Activated CD4-positive, CD25-positive, alpha-beta regulatory T cell treated with anti-CD3 and anti-CD28 coated beads, Interleukin-2, amount 50 U/mL, for 16 hours (primary cell): Measurements from ENCODE around the gene ALB.
"Not testable (repeated sequence)": the region's sequence is repeated elsewhere in the genome, so short reads cannot be mapped to it uniquely, and the experiment has no call there.

Experiments
- DNase-seq: peaks from one replicate; pipeline ENCODE4 v3.0.0-alpha.2; 2020; ENCODE audit warnings: low read depth, low spot score

ALB gene

DNA sequence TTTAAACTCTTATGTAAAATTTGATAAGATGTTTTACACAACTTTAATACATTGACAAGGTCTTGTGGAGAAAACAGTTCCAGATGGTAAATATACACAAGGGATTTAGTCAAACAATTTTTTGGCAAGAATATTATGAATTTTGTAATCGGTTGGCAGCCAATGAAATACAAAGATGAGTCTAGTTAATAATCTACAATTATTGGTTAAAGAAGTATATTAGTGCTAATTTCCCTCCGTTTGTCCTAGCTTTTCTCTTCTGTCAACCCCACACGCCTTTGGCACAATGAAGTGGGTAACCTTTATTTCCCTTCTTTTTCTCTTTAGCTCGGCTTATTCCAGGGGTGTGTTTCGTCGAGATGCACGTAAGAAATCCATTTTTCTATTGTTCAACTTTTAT lies at the start of gene ALB:
Gene ALB (plus strand): TSS at position 246 of the 400 bp plus-strand sequence. CDS start 41 bp downstream, at position 287.
- no peak for DNase-seq

DNA sequence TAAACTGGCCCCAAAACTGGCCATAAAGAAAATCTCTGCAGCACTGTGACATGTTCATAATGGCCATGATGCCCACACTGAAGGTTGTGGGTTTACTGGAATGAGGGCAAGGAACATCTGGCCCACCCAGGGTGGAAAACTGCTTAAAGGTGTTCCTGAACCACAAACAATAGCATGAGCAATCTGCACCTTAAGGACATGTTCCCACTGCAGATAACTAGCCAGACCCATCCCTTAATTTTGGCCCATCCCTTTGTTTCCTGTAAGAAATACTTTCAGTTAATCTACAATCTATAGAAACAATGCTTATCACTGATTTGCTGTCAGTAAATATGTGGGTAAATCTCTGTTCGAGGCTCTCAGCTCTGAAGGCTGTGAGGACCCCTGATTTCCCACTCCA lies 46.9 kb upstream of the ALB start:
- DNase-seq, result not testable (repeated sequence)

DNA sequence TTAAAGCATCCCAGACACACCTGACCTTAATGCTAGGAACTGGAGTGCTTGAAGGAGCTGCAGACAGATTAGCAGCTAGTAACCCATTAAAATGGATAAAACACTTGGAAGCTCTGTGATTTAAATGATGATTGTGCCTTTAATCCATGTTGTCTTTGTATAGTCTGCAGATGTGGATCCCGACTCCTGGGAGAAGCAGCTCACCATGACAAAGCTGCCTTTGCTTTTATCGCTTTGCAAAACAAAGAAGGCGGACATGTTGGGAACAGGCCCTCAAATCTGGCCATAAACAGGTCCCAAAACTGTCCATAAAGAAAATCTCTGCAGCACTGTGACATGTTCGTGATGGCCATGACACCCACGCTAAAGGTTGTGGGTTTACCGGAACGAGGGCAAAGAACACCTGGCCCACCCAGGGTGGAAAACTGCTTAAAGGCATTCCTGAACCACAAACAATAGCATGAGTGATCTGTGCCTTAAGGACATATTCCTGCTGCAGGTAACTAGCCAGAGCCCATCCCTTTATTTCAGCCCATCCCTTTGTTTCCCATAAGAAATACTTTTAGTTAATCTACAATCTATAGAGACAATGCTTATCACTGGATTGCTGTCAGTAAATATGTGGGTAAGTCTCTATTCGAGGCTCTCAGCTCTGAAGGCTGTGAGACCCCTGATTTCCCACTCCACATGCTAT lies 34.4 kb upstream of the ALB start:
- DNase-seq, result not testable (repeated sequence)

DNA sequence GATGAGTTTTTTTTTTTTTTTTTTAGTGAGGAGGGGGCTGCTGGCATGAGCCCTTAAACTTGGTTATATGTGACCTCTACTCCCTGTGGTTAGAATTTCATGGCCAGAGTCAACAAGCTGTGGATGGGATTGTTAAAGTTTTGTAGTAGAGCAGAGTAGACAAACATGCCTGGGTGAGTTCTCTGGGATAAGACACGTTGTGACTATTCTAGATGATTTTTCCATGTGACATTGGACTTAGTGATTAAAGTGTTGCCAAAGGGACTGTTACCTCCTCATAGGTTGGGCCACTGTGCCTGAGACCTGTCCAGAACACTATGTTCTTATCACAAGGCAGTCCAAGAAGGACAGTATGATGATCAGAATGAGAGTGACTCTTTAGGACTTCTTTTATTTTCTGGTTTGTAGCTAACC lies 28.8 kb upstream of the ALB start:
- DNase-seq, result no peak

DNA sequence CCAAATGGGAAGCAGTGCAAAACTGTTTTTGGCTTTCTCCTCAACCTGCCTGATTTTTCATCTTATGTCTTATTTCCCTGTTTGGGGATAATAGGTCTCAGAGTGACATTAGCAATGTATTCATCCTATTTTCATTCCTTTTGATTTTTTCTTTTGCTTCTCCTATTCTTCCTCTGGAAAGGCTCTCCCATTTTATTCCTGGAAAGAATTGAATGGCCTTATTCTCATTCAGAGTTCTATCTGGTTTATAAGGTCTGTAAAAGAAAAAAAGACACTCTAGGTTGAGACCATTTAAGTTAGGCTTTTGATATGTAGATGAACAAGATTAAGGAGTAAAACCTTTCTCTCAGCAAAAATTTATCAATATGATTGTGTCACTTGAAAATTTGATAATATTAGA lies 27.8 kb upstream of the ALB start:
- no peak for DNase-seq

DNA sequence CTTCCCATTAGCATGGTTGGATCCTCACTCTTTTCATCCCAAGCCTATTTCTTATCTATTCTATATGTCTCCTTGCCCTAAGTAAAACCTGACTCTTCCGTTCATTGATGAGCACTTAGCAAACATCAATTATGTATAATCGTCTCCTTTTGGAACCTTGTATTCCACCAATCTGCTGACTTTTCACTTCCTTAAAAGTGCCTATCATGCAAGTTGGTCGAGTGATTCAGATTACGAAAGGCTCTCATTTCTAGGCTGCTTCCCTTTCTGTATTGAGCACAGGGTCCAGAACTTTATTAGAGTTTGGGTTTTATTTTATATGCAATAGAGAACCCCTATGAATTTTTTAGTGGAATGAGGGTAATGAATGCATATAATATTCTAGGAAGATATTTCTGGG lies 27.1 kb upstream of the ALB start:
- DNase-seq, result no peak

DNA sequence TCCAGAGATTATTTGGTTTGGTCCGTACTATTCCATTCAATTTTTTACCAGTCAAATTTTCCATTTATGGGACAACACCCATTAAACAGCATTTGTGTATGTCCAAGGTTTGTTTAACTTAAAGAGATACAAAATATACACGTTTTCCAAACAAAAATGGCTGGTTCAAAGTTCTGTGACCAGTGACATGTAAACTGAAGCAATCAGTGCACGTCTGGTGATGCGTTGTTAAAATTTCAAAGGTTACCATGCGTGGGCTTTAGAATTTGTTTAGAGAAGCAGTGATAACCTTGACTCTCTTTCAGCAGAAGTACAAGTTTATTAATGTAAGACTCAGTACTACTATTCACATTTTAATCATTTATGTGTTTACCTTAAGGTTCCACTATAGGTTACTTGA lies 25.2 kb upstream of the ALB start:
- DNase-seq, result no peak

DNA sequence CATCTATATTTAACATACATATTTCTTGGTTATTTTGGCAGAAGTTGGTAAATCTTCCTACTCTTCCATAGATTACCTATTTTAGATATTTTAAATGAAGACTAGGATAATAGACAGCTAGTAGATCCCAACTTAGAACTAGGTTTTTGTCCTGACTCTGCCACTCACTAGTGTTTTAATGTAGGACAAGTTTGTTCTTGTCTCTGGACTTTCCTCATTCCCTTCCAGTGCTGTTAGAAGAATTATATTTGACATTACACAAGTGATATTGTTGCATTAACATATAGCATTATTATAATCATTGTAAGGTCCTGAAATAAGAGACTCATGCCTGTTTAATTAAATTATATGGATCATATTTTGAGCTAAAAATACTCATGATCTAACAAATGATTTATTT lies 24.1 kb upstream of the ALB start:
- no peak for DNase-seq

DNA sequence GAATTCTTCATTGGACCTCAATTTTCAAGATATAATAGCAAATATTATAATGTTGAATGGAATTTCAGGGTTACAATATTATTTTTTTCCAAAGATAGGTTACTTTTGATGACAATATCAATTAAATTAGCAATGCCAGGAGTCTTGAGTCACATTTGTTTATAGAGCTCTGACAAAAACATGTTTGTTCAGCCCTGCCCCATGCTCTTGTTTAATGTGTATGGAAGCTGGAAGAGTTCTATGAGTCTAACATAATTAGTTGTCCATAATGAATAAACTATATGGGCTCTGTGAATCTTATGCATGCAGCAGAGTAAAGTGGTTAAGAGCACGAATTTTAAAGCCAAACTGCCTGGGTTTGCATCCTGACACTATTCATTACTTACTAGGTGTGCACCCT lies 22.9 kb upstream of the ALB start:
- DNase-seq, result no peak

DNA sequence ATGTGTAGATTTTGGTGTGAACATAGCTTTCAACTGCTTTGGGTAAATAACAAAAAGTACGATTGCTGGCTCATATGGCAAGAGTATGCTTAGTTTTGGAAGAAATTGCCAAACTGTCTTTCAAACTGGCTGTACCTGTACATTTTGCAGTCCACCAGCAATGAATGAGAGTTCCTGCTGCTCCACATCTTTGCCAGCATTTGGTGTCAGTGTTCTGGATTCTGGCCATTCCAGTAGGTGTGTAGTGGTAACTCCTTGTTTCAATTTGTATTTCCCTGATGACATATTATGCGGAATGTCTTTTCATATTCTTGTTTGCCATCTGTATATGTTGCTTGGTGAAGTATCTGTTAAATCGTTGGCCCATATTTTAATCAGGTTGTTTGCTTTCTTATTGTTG lies 20.6 kb upstream of the ALB start:
- DNase-seq, result no peak

DNA sequence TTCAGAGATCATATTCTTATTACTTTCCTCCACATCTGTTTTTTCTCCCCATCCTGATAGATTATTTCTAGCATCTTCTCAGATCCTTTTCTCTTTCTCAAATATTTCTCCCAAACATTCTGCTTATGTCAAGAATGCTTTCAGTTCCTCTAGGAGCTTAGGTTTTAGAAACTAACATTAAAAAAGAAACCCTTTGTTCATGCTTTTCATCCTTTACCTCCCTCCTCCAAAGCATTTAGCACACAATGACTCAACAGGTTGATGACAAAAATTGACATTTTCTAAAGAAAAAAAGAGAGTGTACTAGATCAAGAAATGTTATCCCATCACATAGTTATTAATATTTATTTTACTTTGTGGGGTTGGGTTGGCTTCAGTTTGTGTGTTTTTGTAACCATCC lies 16.5 kb upstream of the ALB start:
- no peak for DNase-seq

DNA sequence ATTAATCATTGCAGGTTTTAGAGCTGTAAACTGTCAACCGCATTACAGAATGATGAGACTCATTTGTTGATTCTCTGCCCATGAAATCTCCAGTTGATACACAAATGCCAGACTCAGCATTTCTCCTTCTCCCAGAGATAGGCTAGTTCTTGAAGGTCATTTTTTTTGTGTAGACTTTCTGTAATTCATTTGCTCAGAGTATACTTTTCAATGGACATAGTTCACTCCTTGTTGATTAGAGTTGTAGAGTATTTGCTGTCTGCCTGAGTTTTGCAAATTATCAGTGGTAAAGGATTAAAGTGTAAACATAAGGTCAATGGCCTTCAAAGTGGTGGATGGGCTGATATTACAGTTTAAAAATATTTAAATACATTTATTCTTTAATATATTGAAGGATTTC lies 15.2 kb upstream of the ALB start:
- no peak for DNase-seq

DNA sequence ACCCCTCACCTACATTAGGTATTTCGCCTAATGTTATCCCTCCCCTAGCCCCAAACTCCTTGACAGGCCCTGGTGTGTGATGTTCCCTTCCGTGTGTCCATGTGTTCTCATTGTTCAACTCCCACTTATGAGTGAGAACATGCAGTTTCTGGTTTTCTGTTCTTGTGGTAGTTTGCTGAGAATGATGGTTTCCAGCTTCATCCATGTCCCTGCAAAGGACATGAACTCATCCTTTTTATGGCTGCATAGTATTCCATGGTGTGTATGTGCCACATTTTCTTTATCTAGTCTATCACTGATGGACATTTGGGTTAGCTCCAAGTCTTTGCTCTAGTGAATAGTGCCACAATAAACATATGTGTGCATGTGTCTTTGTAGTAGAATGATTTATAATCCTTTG lies 14.4 kb upstream of the ALB start:
- not testable (repeated sequence) for DNase-seq

DNA sequence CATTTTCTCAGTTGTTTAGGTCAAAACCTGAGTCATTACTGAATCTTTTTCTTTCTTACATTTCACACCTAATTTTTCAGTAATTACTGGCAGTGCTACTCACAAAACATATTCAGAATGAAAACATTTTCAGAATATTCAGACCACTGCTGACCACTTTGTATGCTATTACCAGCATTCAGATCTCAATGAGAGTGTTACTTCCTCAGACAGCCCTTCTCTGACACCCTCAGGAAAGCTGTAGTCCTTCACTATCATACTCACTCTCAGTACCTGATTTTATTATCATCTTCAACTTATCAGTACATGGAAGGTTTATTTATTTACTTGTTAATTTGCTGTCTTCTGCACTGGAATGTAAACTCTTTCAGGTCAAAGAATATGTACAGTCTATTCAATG lies 12.3 kb upstream of the ALB start:
- DNase-seq, result no peak

DNA sequence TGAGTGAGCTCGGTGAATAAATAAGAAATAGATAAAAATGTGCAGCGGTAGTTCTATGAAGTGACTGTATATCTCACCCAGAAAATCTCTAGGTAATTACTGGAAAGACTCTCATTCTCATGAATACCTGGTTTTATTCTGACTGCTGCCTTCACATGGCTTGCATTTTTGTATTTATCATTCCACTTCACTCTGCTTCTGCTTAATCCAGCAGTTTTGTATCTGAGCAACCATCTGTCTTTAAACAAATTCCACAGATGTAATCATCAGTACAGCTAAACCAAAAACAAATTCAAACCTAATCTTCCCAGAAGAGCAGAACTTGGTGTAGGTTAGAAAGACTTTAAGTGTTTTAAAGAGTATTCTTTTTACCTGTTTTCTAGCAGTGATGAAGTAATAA lies 11.2 kb upstream of the ALB start:
- DNase-seq, result no peak

DNA sequence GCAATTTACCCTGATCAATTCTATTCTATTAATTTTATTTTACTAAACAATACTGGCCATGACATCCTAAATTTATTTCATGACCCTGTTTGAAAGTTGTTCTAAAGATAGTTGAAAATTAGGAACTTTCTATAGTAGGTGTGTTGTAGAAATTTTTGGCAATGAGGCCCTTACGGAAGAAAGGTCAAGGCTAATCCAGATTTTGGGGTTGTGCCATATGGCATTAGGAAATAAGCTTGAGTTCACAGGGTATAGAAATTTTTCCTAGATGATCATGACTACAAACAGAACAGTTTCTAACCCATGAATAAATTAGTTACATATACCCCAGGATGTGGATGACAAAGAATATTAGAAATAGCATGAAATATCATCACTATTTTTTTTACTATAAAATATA lies 7.8 kb upstream of the ALB start:
- no peak for DNase-seq

DNA sequence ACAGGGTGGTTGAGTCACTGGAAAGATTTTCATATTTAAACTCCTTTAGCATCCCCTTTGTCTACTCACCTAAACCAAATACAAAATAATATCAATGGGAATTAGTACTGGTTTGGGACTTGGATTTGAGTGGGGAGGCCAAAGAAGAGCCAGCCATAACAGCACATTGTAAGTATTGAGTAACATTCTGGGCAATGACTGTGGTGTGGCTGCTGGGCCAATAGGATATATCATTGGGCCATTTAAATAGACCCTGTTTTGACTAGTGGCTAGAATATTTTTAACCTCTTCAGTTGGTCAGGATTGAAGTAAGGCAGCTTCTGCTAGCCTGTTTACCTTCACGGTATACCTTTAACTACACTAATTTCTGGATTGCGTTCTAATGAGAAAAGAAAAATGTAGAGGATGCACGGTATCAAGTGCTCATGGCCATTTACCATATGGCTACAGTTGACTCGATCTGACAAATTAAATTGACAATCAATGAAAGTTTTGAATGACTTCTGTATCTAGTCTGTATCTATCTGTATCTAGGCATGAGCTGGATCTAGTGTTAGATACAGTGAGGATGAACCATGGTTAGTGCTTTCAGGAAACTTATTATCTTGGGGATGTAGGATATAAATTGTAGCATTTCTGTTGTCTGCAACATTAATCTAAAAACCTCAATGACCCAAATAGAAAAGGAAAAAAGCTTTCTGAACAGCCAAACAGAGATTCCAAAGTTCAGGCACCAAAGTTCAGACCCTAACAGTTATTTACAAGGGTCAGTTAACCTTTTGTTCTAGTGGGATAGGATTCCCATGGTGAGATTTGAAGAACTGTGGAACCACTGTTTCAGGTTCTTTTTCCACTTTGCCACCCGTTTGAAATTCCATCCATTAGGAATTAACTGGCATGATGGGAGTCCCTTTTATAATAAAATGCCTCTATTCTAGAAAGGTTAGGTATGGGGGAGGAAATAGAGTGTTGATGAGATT lies 6.8 kb upstream of the ALB start:
- DNase-seq, result no peak

DNA sequence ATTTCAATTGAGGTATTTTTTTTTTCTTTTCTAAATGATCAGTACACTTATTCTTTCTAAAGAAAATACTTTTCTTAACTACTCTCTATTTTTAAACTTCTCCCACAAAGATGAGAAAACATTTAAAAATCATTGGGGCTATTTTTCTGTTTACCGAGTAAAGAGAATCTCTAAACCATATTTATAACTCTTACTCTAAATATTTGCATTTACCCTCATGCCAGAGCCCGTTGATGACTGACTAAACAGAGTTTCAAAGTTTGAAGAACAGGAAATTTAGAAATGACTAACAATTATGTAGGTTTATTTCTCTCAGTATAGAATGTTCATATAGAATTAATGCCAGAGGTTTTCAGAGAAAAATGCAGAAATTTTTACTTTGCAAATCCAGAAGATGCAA lies 2.7 kb upstream of the ALB start:
- DNase-seq, result no peak

DNA sequence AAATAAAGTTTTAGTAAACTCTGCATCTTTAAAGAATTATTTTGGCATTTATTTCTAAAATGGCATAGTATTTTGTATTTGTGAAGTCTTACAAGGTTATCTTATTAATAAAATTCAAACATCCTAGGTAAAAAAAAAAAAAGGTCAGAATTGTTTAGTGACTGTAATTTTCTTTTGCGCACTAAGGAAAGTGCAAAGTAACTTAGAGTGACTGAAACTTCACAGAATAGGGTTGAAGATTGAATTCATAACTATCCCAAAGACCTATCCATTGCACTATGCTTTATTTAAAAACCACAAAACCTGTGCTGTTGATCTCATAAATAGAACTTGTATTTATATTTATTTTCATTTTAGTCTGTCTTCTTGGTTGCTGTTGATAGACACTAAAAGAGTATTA lies 370 bp downstream of the ALB start:
- no peak for DNase-seq

DNA sequence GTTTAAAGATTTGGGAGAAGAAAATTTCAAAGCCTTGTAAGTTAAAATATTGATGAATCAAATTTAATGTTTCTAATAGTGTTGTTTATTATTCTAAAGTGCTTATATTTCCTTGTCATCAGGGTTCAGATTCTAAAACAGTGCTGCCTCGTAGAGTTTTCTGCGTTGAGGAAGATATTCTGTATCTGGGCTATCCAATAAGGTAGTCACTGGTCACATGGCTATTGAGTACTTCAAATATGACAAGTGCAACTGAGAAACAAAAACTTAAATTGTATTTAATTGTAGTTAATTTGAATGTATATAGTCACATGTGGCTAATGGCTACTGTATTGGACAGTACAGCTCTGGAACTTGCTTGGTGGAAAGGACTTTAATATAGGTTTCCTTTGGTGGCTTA lies 1.1 kb downstream of the ALB start:
- DNase-seq, result no peak

DNA sequence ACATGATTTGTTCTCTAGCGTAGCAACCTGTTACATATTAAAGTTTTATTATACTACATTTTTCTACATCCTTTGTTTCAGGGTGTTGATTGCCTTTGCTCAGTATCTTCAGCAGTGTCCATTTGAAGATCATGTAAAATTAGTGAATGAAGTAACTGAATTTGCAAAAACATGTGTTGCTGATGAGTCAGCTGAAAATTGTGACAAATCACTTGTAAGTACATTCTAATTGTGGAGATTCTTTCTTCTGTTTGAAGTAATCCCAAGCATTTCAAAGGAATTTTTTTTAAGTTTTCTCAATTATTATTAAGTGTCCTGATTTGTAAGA lies 2.4 kb downstream of the ALB start:
- no peak for DNase-seq

DNA sequence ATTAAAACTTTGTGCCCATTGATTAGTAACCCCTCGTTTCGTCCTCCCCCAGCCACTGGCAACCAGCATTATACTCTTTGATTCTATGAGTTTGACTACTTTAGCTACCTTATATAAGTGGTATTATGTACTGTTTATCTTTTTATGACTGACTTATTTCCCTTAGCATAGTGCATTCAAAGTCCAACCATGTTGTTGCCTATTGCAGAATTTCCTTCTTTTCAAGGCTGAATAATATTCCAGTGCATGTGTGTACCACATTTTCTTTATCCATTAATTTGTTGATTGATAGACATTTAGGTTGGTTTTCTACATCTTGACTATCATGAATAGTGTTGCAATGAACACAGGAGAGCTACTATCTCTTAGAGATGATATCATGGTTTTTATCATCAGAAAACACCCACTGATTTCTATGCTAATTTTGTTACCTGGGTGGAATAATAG lies 3.2 kb downstream of the ALB start:
- no peak for DNase-seq
